ENCODE results near the gene NPTN.

DNA sequence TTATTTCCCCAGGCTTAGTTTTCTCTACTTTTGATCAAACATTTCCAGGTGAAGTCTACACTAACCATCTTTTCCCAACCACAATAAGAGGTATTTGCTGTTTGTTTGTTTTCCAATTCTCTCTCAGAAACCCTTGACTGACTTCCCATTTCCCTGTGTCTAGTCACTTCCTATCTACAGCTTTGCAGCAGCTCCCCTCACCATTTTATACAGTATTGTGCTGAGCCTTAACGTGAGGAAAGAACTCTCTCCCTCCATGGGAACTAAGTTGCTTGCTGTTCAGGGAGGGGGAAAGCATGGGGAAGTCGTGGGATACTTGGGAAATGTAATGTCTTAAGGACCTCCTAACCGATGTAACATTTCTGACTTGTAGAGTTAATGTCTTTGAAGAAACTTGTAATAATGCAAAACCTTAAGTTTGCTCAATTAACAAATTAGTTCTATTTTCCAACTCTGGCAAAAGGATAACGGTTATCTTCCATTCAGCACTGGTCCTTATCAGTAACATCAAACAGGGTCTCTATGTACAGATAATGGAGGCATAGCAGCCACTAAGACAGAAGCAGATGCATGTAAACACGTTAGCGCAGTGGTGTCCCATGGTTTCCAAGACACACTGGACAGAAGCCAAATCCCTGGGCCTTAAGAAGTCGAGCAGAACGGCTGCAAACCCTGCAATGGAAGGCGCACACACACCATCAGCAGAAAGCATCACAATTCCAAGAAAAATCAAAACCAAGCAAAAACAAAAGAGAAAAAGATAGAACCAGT is 39.7 kb downstream of the NPTN start:
- TF ChIP-seq, protein P1, sequence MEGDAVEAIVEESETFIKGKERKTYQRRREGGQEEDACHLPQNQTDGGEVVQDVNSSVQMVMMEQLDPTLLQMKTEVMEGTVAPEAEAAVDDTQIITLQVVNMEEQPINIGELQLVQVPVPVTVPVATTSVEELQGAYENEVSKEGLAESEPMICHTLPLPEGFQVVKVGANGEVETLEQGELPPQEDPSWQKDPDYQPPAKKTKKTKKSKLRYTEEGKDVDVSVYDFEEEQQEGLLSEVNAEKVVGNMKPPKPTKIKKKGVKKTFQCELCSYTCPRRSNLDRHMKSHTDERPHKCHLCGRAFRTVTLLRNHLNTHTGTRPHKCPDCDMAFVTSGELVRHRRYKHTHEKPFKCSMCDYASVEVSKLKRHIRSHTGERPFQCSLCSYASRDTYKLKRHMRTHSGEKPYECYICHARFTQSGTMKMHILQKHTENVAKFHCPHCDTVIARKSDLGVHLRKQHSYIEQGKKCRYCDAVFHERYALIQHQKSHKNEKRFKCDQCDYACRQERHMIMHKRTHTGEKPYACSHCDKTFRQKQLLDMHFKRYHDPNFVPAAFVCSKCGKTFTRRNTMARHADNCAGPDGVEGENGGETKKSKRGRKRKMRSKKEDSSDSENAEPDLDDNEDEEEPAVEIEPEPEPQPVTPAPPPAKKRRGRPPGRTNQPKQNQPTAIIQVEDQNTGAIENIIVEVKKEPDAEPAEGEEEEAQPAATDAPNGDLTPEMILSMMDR (conservative IDR thresholded peaks at IDR 0.05 in 1 of 2, IDR thresholded peaks at IDR 0.05 in 1 of 2; ENCODE audit: low read depth in 1 of 2, low read length in 2 of 2): no peak
- TF ChIP-seq EZH2 (IDR thresholded peaks at IDR 0.05; ENCODE audit: low read length, missing control alignments): no peak
